ENCODE results near the gene PC. TPM values are rescaled to one million over a fixed set of nuclear protein-coding genes. Genes with fewer than 3 reads are reported as not detected.

The PC gene
- total RNA-seq, 4 donors from 2014 or later: 154 to 535 (median 195) TPM

GRCh38 chr11:66996609-66997273 lies 38.6 kb upstream of the PC start:
- TF ChIP-seq, protein P1, sequence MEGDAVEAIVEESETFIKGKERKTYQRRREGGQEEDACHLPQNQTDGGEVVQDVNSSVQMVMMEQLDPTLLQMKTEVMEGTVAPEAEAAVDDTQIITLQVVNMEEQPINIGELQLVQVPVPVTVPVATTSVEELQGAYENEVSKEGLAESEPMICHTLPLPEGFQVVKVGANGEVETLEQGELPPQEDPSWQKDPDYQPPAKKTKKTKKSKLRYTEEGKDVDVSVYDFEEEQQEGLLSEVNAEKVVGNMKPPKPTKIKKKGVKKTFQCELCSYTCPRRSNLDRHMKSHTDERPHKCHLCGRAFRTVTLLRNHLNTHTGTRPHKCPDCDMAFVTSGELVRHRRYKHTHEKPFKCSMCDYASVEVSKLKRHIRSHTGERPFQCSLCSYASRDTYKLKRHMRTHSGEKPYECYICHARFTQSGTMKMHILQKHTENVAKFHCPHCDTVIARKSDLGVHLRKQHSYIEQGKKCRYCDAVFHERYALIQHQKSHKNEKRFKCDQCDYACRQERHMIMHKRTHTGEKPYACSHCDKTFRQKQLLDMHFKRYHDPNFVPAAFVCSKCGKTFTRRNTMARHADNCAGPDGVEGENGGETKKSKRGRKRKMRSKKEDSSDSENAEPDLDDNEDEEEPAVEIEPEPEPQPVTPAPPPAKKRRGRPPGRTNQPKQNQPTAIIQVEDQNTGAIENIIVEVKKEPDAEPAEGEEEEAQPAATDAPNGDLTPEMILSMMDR (IDR thresholded peaks at IDR 0.05; ENCODE audit: low read depth): no peak

DNA sequence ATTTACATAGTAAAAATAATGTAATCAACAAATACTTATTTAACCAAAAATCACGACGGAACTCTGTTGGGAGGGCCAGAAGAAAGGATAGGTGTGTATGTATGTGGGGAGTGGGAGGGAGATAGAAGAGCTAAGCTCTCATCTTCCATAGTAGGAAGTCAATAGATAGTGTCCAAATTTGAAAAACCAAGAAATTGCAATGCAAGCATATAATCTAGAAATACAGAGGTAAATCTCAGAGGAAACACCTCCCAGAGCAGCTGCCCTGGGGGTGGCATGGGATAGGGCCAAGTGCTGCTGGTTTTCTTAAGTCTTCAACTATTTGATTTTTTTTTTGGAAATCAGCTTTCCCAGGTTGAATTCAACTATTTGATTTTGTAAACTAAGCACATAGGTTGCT lies 33.9 kb upstream of the PC start:
- TF ChIP-seq, protein P1 (IDR thresholded peaks at IDR 0.05; ENCODE audit: low read depth): no peak

GRCh38 chr11:66987924-66988637 lies 29.9 kb upstream of the PC start:
- TF ChIP-seq, protein P1 (IDR thresholded peaks at IDR 0.05; ENCODE audit: low read depth): no peak

GRCh38 chr11:66987158-66987620 lies 29.0 kb upstream of the PC start:
- TF ChIP-seq, protein P1 (IDR thresholded peaks at IDR 0.05; ENCODE audit: low read depth): no peak

DNA sequence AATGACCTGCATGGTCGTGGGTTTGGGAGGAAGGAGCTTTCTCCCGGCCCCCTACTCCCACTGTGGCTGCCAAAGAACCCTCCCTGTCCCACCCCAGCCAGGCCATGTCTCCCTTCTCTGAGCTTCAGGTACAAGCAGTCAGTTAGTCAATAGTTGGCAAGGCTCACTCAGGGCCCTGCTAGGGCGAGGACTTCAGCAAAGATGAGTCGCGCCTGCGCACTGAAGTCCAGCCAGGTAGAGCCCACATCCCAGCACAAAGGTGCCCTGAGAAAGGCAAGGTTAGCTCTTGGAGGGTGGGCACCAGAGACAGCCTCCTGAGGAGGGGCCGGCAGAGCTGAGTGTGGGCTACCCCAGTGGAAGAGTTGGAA lies 28.0 kb upstream of the PC start:
- TF ChIP-seq, protein P1 (IDR thresholded peaks at IDR 0.05; ENCODE audit: low read depth): no peak

GRCh38 chr11:66985508-66986177 lies 27.5 kb upstream of the PC start:
- TF ChIP-seq, protein P1 (IDR thresholded peaks at IDR 0.05; ENCODE audit: low read depth): no peak

GRCh38 chr11:66983275-66983924 lies 25.2 kb upstream of the PC start:
- TF ChIP-seq, protein P1 (IDR thresholded peaks at IDR 0.05; ENCODE audit: low read depth): no peak

Measured in subcutaneous adipose tissue (tissue), 4 donors.